Astrocyte of the spinal cord (primary cell): ENCODE data around the gene CRYAB.

ENCODE experiments used
- DNase-seq: peaks from one replicate; pipeline ENCODE4 v3.0.0; 2011; ENCODE audit warnings: low read depth, low spot score
- H3K4me3 ChIP-seq: 2 replicates; pipeline ENCODE4 v1.5.1; 2011; ENCODE audit warnings: low read depth, mild to moderate bottlenecking, low read length, moderate library complexity
- CTCF ChIP-seq: IDR thresholded peaks from 2 replicates; pipeline ENCODE4 v1.5.1; 2012; ENCODE audit warnings: low read depth, mild to moderate bottlenecking, low read length, inconsistent platforms
- in situ Hi-C: cut with HindIII; loops from 2 replicates; pipeline ENCODE4 v1.10.0; 2017; ENCODE audit warnings: low sequenced_read_pairs

Gene CRYAB

GRCh38 chr11:111870886-111871692, 40.5 kb downstream of the CRYAB start, which contains the start of gene ALG9:
ALG9 (minus strand) TSS chr11:111871581; CDS start chr11:111871482, 99 bp downstream.
- peak within 1 kb of the TSS; percentile 58 for H3K4me3 ChIP-seq
- DNase-seq: peak; percentile 85
- in situ Hi-C loops: no loop called here
- TF ChIP-seq CTCF: peak; percentile 52

DNA sequence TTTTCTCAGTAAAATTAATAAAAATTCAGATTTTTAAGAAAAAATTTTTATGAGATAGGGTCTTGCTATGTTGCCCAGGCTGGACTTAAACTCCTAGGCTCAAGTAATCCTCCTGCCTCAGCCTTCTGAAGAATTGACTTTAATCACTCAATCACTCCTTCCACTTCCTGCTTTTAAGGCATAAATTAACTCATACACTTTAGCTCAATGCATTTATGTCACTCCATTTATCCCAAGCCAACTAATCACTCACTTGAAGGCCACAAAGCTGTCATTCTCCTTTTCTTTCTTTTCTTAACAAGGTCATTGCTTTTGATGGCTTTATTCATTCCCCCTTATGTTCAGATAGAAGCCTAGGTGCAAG, 41.1 kb downstream of the CRYAB start:
- no peak for TF ChIP-seq CTCF
- in situ Hi-C loops: no loop called here
- peak overlapping the region; percentile 58 for H3K4me3 ChIP-seq
- DNase-seq: no peak

GRCh38 chr11:111870113-111870512, 41.5 kb downstream of the CRYAB start:
- in situ Hi-C loops: no loop called here
- DNase-seq: no peak
- H3K4me3 ChIP-seq: no peak overlapping the region
- TF ChIP-seq CTCF: no peak

GRCh38 chr11:111860257-111860656, 51.3 kb downstream of the CRYAB start:
- no peak for DNase-seq
- no peak overlapping the region for H3K4me3 ChIP-seq
- in situ Hi-C loops: no loop called here
- no peak for TF ChIP-seq CTCF
